Dedifferentiated amniotic fluid mesenchymal stem cell (primary cell): ENCODE data around the gene ADPRHL1.

Experiments used
- DNase-seq: peaks from one replicate; pipeline ENCODE4 v3.0.0-alpha.2; 2016; ENCODE audit errors: extremely low spot score

The ADPRHL1 gene

DNA sequence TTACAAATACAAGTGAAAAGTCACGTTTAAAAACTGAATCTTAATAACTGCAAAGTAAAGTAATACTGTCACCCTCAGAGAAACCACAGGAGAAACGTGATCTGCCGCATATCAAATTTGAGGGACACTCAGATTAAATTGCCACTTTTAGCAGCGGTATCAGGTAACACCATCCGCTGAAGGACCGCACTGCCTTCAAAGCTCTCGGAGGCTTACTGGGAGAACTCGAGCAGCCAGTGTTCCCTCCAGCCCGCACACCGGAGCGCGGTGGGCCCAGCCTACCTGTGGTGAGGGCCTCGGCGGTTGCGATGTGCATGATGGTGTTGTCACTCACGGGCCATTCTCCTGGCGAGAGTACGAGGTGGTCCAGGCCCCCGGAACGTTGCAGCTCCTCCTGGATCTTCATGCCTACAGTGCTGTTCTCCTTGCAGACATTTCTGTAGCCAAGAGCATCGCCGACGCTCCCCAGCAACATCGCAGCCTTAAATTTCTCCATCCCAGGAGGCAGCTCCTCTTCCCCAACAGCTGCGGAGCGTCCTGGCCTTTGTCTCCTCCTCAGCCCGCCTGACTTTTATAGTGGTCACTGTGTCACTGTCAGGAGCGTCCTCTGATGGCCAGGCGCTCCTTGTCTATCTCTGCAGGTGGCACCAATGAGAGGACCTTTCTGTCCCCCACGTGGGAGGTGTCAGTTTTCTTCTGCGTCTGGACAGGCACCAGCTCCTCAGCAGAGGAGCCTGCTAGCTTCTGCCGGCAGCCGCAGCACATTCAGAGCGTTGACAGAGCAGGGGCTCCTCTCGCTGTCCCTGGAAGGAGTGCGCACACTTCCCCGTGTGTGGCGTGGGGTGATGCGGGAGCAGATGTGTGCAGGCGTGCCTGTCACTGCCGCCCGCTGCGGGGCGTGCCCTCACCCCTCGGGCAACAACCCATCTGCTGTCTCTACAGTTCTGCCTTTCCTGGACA, at the start of gene ADPRHL1:
Gene ADPRHL1, minus strand, starts transcription at position 547 of the 960 bp plus-strand sequence. Its CDS starts 51 bp downstream, at position 496.
- DNase-seq: no peak

DNA sequence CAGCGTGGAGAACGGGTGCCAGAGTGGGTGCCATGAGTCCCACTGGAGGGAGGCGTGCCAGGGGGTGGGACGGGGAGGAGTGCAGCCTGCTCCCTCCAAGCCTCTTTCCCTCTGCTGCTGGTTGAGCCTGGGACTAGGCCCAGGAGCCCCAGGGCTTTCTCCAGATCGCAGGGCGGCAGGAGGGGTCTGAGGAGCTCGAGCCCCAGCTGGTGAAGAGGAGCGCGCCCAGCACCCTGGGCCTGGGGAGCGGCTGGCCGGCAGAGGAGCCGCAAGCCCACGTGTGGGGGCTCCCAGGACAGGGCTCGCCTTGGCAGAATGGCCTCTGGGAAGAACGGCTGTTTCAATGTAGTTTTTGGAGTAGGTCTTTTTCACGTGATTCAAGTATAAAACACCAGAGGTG, 49.4 kb upstream of the ADPRHL1 start:
- DNase-seq: no peak

DNA sequence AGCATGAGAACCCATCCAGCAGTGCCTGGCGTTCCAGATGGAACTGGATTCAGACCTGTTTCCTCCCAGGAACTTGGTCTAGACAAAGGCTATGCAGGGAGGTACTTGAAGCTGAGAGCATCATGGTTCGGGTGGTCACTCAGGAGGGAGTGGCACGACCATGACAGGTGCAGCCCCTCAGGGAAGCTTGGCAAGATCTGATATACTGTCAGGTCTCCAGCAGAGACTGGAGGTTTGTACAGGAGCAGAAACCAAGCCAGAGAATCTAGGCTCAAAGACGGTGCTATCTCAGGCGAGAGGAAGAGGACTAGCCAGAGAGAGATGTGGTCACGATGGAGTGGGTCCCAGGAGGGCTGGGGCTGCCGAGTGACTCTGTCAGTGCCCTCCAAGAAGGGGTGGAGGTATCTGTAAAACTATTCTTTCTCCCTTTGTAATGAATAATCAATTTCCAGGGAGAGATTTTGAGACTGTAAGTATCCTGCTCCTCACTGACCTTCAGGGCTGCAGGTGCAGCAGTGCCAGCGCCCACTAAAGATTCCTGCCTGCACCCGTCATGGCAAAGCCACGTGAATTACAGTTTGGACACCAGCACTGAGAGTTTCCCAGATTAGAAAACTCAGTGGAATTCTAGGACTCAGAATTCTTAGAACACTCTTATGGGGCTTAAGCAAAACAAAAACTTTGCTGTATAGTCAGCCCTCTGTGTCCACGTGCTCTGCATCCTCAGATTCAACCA, 47.4 kb upstream of the ADPRHL1 start:
- no peak for DNase-seq

DNA sequence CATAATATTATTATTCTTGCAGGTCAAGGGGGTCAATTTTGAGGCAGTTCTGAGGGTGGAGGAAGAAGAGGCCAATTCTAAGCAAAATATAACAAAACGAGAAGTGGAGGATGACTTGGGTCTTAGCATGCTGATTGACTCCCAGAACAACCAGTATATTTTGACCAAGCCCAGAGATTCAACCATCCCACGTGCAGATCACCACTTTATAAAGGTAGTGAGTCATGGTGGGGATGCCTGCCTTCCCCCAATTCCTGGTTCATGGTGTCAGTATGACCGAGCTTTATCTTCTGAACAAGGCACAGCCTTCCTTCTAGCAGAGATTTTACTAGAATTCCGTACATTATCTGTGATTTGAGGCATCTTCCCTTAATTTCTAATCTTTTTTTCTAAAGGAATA, 46.6 kb upstream of the ADPRHL1 start:
- no peak for DNase-seq

DNA sequence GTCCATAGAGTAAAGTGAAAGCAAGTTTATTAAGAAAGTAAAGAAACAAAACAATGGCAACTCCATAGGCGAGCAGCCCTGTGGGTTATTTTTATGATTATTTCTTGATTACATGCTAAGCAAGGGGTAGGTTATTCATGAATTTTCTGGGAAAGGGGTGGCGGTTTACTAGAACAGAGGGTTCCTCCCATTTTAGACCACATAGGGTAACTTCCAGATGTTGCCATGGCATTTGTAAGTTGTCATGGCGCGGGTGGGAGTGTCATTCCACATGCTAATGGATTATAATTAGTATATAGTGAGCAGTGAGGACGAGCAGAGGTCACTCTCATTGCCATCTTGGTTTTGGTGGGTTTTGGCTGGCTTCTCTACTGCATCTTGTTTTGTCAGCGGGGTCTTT, 45.6 kb upstream of the ADPRHL1 start:
- no peak for DNase-seq

DNA sequence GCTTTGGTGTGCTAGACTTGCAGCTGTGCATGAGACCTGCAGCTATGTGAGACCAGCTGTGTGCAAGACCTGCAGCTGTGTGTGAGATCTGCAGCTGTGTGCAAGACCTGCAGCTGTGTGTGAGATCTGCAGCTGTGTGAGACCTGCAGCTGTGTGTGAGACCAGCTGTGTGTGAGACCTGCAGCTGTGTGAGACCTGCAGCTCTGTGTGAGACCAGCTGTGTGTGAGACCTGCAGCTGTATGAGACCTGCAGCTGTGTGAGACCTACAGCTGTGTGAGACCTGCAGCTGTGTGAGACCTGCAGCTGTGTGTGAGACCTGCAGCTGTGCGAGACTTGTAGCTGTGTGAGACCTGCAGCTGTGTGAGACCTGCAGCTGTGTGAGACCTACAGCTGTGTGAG, 43.9 kb upstream of the ADPRHL1 start:
- no peak for DNase-seq

DNA sequence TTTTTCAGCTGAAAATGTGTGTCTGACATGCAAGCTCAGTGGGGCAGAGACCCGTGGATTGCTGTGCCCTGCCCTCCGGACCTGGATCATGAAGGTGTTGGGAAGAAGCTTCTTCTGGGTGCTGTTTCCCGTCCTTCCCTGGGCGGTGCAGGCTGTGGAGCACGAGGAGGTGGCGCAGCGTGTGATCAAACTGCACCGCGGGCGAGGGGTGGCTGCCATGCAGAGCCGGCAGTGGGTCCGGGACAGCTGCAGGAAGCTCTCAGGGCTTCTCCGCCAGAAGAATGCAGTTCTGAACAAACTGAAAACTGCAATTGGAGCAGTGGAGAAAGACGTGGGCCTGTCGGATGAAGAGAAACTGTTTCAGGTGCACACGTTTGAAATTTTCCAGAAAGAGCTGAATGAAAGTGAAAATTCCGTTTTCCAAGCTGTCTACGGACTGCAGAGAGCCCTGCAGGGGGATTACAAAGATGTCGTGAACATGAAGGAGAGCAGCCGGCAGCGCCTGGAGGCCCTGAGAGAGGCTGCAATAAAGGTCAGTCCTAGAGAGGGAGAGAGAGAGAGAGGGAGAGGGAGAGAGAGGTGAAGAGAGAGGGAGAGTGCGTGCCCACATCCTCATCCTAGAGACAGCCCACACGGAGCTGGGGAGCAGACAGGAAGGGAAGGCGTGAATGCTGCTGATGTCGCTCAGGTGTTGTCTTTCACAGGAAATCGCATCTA, 42.4 kb upstream of the ADPRHL1 start:
- DNase-seq: no peak

DNA sequence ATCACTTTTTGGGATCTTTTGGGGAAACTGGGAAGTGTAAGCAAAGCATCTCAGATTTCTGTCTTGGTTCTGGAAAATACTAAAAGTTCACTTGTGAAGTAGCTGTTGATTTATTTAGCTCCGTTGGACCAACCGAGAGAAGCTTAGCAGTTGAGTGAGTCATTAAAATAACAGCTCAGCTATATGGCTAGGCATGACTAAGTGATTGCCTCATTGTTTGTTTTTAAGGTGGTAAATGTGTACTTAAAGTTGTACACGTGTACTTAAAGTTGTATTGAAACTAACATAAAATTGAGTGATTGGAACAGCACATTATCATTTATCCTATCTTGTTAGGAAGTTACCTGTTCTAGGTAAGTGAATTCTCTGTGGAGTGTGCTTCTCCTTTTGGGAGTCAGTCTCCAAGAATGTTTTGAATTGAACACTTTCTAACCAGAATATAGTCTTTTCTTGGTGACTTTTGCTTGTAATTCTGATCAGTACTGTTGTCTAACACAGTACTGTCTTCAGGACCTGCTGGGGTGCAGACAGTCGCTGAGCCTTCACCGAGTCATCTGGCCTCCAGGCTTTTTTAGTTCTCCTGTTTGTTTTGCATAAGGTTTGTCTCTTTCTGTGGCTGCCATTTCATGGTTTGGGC, 40.1 kb upstream of the ADPRHL1 start:
- DNase-seq: peak; percentile 95

DNA sequence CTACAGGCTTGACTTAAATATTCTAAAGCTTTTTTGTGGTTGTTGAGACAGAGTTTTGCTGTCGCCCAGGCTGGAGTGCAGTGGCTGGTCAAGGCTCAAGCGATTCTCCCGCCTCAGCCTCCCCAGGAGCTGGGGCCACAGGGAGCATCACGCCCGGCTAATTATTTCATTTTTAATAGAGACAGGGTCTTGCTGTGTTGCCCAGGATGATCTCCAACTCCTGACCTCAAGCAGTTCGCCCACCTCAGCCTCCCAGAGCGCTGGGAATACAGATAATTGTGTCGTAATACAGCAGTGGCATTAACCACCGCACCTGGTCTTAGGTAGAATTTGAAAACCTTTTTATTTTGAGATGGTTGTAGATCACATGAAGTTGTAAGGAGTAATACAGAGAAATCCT, 38.7 kb upstream of the ADPRHL1 start:
- DNase-seq: no peak

DNA sequence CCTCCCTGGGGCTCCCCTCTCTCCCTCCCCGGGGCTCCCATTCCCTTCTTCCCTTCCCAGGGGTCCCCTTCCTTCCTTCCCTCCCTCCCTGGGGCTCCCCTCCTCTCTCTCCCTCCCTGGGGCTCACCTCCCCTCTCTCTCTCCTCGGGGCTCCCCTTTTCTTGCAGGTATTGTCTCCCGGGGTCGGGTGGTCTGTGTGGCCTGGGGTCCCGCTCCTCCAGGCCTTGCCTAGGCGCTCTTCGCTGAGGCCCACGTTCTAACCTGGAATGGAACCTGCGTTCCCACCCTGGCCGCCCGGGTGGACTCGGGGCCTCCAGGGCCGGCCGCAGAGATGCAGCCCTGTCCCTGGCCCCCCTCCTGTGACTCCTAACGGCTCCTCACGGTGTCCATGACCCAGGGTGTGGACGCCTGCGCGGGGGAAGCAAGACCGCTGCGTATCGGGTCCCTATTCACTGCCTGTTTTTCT, 38.2 kb upstream of the ADPRHL1 start:
- peak; percentile 15 for DNase-seq

DNA sequence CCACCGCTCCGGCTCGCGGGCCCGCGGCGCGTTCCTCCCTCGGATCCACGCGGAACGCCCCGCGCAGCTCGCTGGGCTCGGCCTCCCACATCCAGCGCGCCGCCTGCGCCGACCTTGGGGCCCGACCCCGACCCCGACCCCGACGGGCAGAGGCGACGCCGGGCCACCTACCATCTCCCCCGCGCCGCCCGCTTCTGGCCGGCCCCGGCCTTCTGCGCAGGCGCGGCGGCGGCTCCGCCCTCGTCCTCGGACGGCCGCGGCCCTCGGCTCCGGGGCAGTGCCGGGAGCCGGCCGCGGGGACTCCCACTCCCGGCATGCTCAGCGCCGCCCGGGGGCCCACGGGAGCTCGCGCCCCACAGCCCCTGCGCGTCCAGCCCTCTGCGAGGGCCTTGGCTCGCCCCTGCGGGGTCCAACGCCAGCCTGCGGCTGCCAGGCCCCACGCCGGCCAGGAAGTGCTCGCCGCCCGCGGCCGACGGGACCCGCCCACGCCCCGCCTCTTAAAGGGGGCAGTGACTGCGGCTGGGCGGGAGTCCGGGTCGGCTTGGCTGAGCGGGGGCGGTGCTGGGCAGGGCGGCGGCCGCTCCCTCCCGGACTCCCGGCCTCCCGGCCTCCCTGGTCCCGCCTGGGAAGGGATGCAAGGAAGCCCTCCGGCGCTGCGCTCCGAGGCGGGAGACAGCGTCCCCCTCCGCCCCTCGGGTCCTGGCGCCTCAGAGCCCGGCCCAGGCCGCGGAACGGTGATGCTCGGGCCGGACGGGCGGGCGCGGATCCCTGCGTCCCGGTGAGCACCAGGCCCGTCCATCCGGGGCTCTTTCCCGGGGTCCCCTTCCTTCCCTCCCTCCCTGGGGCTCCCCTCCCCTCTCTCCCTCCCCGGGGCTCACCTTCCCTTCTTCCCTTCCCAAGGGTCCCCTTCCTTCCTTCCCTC, 37.5 kb upstream of the ADPRHL1 start, which contains the start of gene DCUN1D2:
Gene DCUN1D2, minus strand, starts transcription at position 216 of the 922 bp plus-strand sequence. Its CDS starts 42 bp downstream, at position 174.
- DNase-seq: peak; percentile 90

DNA sequence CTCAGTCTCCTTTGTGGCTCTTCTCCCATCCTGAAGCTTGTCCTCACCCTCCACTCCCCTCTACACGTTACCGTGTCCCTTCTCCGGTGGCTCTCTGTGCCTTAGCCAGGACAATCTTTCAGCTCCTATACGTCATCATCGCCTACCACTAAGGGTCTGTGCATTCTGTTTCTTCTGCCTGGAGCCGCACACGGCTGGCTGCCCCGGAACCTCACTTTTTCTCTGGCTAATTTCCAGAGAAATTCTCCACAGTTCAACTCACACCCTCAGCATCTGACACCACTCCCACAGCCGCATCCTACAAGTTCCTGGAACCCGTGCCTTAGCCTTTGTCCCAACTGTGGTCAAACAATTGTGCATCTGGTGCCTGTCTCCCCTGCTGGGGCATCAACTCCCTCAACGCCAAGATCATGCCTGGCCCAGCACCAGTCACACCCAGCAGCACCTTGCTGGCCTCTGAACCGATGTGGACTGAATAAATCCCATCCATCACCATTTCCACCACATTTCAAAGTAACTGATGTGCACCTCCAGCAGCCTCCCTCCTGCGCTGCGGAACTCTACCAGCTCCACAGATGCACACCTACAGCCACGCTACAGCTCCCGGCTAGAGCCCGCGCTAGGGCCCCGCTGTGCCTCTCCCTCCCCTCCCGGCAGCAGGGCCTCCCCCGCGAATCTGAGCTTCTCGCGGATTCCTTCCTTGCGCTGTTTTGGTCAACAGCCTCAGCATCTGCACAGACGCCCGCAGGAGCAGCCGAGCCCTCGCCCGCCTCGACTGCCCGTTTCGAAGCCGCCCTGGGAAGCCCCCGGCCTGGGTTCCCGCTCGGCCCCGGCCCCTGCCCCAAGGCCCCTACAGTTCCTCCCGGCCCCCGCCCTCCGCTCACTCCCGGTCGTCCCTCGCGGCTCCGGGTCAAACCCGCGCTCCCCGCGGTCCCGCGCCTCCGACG, 36.5 kb upstream of the ADPRHL1 start:
- peak; percentile 37 for DNase-seq

DNA sequence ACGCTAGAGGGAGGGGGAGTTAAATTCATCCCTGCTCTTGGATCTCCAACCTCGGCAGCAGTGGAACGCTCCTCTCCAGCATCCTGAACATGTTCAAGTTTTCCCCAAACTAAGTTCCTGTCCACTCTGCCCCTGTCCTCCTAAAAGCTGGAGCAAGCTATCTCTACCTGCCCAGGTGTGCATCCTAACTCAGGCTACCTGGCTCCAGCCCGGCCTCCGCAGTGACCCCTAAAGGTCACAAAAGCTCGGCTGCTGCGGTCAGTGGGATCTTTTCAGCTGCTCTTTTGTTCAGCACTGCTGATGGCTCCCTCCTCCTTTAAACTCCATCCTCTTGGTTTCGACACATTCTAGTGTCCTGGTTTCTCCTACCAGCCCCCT, 35.9 kb upstream of the ADPRHL1 start:
- no peak for DNase-seq

DNA sequence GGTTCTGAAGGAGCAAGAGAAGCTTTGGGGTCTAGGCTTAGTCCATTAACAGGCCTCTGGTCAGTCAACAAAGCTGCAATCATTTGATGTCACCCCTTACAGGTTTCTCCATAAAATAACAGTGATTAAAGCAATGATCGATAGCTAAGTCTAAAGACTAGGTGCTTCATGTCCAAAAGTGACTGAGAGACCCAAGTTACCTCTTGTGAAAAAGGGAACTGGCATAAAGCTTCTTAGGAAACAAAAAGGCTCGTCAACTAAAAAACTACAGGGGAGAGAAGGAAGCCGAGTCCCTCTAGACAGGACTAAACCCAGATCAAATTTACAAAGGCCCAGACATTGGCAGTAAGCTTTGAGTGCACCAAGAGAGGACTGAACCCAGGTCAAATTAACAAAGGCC, 35.0 kb upstream of the ADPRHL1 start:
- no peak for DNase-seq

DNA sequence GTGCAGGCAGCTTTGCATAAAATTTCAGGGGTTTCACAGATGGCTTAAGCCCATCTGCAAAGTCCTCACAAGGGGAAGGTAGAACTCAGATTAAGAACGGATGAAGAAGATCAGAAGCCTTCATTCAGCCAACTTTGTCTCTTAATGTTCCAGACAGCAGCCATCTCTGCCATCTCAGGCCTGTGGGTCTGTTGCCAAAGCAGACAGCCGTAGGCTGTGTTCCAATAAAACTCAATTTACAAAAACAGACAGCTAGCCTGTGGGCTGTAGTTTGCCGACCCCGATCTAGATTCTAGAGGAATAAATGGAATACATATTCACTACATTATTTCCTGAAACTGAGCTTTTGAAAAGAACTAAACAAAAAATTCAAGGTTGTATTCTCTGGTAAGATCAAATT, 33.4 kb upstream of the ADPRHL1 start:
- no peak for DNase-seq

DNA sequence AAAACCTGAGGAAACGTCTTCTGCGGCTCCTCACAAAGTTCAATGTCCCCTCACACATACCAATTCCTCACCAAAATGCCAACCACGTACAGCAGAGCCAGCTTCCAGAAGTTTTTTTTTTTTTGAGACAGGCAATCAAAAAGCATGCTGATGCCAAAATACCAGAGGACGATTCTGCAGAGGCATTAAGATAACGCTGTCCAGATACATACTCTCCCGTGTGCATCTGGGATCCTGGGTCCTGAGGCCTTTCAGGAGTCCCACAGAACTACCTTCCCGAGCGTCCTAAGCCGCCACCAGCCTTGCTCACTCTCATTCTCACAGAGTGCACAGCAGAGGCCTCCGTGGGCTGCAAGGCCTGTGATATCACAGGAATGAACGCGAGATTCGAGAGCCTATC, 32.3 kb upstream of the ADPRHL1 start:
- no peak for DNase-seq

DNA sequence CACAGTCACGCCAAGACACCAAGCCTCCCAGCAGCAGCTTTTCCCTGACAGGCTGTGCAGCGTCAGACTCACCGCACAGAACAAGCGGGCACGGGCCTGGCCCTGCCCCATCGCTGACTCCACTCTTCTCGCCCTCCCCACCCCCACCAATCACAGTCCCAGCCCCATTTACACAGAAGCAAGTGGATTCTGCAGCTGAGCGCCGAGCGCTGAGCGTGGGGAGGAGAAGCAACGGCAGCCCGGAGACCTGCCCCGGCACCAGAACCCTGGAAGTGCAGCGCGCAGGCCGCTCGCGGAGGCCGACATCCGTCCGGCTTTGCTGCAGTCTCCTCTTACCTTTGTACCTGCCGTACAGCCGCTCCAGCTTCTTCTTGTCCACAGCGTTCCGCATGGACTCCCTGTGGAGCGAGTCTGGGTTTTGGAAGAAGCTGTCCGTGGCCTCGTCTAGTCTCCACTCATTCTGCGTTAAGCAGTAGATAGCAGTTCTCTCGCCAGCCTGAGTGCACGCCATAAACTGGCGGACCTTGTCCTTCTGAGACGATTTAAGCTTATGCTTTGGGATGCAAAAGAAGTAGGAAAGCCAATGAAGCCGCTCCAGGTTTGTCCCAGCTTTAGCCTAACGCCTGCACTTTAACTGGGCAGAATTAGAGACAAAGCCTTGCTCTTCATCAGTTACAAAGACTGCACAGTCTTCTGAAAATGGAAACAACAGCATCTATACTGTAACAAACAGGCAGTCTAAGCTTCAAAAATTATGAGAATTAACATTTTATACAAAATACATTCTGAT, 30.4 kb upstream of the ADPRHL1 start:
- DNase-seq: no peak

DNA sequence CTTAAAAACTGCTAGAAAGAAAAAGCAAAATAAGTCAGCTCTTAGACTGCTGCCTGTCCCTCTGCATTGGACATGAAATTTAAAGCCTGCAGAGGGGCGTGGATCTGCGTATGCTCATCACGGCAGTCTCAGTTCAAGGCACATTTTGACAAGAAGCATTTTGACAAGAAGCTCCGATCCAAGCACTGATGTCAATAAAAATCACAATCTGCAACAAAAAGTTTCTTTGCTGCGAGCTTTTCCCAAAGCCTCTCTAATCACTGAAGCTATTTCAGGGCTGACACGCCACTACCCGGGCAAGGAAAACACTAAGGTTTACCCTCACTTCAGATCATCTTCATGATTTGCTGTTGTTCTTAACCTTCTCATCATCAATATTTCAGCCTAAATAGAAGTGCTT, 29.8 kb upstream of the ADPRHL1 start:
- DNase-seq: no peak

DNA sequence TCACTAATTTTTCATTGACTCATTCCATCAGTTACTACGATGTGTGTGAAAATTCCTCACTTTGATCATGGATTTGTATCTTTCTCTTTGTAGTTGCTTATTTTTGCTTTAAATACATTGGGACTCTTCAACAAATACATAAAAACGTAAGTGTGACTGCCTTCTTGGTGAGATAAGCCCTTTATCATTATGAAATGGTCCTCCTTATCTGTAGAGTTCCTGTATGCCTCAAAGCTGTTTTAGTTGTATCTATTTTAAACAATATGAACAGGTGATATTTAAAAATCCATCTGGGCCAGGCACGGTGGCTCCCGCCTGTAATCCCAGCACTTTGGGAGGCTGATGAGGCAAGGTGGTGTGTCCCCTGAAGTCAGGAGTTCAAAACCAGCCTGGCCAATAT, 25.9 kb upstream of the ADPRHL1 start:
- DNase-seq: no peak
